Fibroblast of villous mesenchyme (primary cell): ENCODE data around the gene DLK2. TPM values are rescaled to one million over a fixed set of nuclear protein-coding genes. Genes with fewer than 3 reads are reported as not detected.
"Not testable (repeated sequence)": the region's sequence is repeated elsewhere in the genome, so short reads cannot be mapped to it uniquely, and the experiment has no call there.

Source experiments
- DNase-seq: peaks from one replicate; pipeline ENCODE4 v3.0.0-alpha.2; 2010; ENCODE audit warnings: low read depth
- H3K4me3 ChIP-seq: 2 replicates; pipeline ENCODE4 v1.5.1; 2011; ENCODE audit warnings: low read depth, mild to moderate bottlenecking, low read length
- CTCF ChIP-seq: IDR thresholded peaks from 2 replicates; pipeline ENCODE4 v1.5.1; 2012; ENCODE audit warnings: low read depth, mild to moderate bottlenecking, low read length; ENCODE audit not compliant: insufficient read depth
- total RNA-seq: library from RNA; depleted of rRNA; stranded (reverse); fragments of >200 nt; gene quantifications from 2 replicates; pipeline ENCODE4 v1.2.3, GENCODE V29; 2012

DLK2 gene
- total RNA-seq, 1 donor: 1.7 TPM

GRCh38 chr6:43471399-43471798 is 16.1 kb upstream of the DLK2 start:
- H3K4me3 ChIP-seq: no peak overlapping the region
- DNase-seq: no peak
- TF ChIP-seq CTCF: no peak

- no peak overlapping the region for H3K4me3 ChIP-seq
- TF ChIP-seq CTCF: no peak
- no peak for DNase-seq
These were observed 14.6 kb upstream of the DLK2 start for GRCh38 chr6:43469947-43470346.

GRCh38 chr6:43468748-43469681 is 13.7 kb upstream of the DLK2 start:
- no peak for DNase-seq
- no peak for TF ChIP-seq CTCF
- H3K4me3 ChIP-seq: no peak overlapping the region

- no peak for DNase-seq
- no peak for TF ChIP-seq CTCF
- H3K4me3 ChIP-seq: no peak overlapping the region
These were observed 12.9 kb upstream of the DLK2 start for GRCh38 chr6:43468240-43468639.

GRCh38 chr6:43467752-43468151 is 12.4 kb upstream of the DLK2 start:
- H3K4me3 ChIP-seq: no peak overlapping the region
- TF ChIP-seq CTCF: no peak
- DNase-seq: no peak

- H3K4me3 ChIP-seq, DNase-seq: not testable (repeated sequence)
These were observed 11.9 kb upstream of the DLK2 start for GRCh38 chr6:43467265-43467664.

GRCh38 chr6:43465948-43466347 is 10.6 kb upstream of the DLK2 start:
- TF ChIP-seq CTCF: no peak
- no peak for DNase-seq
- H3K4me3 ChIP-seq: no peak overlapping the region
